CD4-positive, alpha-beta T cell (primary cell): ENCODE measurements around the gene SERGEF. TPM values are rescaled to one million over a fixed set of nuclear protein-coding genes. Genes with fewer than 3 reads are reported as not detected.

Experiments used
- ATAC-seq: fragments of 200-7000 bp; cut with Tn5 transposase; one replicate; pipeline ENCODE4 v1.10.0; 2022; ENCODE audit warnings: mild to moderate bottlenecking; ENCODE audit not compliant: poor library complexity
- CTCF ChIA-PET: fragments of 350-600 bp; sonication (Branson Sonifier 250); formaldehyde crosslinking; loops from one replicate; lab custom pipeline; 2021; ENCODE audit warnings: antibody characterized with exemption, inconsistent platforms; lab: Charles Lee
- POLR2A ChIA-PET: fragments of 350-600 bp; sonication (Branson Sonifier 250); formaldehyde crosslinking; loops from one replicate; lab custom pipeline; 2021; ENCODE audit warnings: antibody characterized with exemption, inconsistent platforms; lab: Charles Lee
- DNase-seq, 14 experiments: peaks; one replicate each; pipeline ENCODE4 v3.0.0-alpha.2; 2013 to 2020; ENCODE audit warnings: mixed read lengths in 2 of 14
- H3K27ac ChIP-seq, 2 donors: one replicate each; pipeline versions ENCODE4 v1.5.1 to v1.7.0; 2013; ENCODE audit warnings: low read length in 2 of 2, low read depth in 1 of 2, mild to moderate bottlenecking in 1 of 2
- H3K27me3 ChIP-seq, 2 experiments: 1 replicate in 1 of 2; 2 replicates in 1 of 2; pipeline versions ENCODE4 v1.6.1 to v1.7.0; 2013; ENCODE audit warnings: low read length in 2 of 2, control low read depth in 1 of 2, mild to moderate bottlenecking in 1 of 2, moderate library complexity in 1 of 2; ENCODE audit not compliant: insufficient read depth in 2 of 2, control insufficient read depth in 1 of 2
- H3K36me3 ChIP-seq: one replicate; pipeline ENCODE4 v1.6.1; 2013; ENCODE audit warnings: low read length, control low read depth; ENCODE audit not compliant: insufficient read depth
- H3K4me1 ChIP-seq: one replicate; pipeline ENCODE4 v1.6.1; 2013; ENCODE audit warnings: low read length, control low read depth; ENCODE audit not compliant: insufficient read depth
- H3K4me3 ChIP-seq: one replicate; pipeline ENCODE4 v1.5.1; 2013; ENCODE audit warnings: mild to moderate bottlenecking, low read length, moderate library complexity
- H3K9me3 ChIP-seq, 2 experiments: 1 replicate in 1 of 2; 2 replicates in 1 of 2; pipeline versions ENCODE4 v1.6.1 to v1.7.0; 2013; ENCODE audit warnings: low read length in 2 of 2, mild to moderate bottlenecking in 2 of 2, control low read depth in 1 of 2, moderate library complexity in 1 of 2; ENCODE audit not compliant: control insufficient read depth in 1 of 2, insufficient read depth in 1 of 2
- H3K27ac Mint-ChIP-seq: one replicate; pipeline ENCODE4 v1.8.0; 2020; ENCODE audit warnings: mixed read lengths
- H3K27me3 Mint-ChIP-seq: one replicate; pipeline ENCODE4 v1.8.0; 2021; ENCODE audit warnings: mixed read lengths
- H3K36me3 Mint-ChIP-seq: one replicate; pipeline ENCODE4 v1.8.0; 2021; ENCODE audit warnings: low read depth, mixed read lengths
- H3K4me1 Mint-ChIP-seq: one replicate; pipeline ENCODE4 v1.8.0; 2021; ENCODE audit warnings: low read depth, mixed read lengths
- H3K4me3 Mint-ChIP-seq: one replicate; pipeline ENCODE4 v1.8.0; 2020; ENCODE audit warnings: mild to moderate bottlenecking, mixed read lengths
- H3K9me3 Mint-ChIP-seq: one replicate; pipeline ENCODE4 v1.8.0; 2020; ENCODE audit warnings: mixed read lengths
- intact Hi-C, 2 experiments: fragments of 100-400 bp; cut with DNase I in 1 of 2; cut with micrococcal nuclease in 1 of 2; formaldehyde crosslinking; loops; one replicate each; pipeline versions ENCODE4 v1.15.1 to v1.9.0; 2023 to 2025; cut with DNase I, micrococcal nuclease
- total RNA-seq, 174 experiments: library from RNA in 2 of 174; stranded (reverse) in 2 of 174; gene quantifications; one replicate each; pipeline ENCODE4 v1.2.3 and lab custom pipeline; 2021 to 2026
- TF ChIP-seq, protein P1 (sequence below): fragments of 200-600 bp; IDR thresholded peaks from one replicate; pipeline ENCODE4 v1.8.0; 2022; ENCODE audit warnings: antibody characterized with exemption, mild to moderate bottlenecking

The SERGEF gene
- total RNA-seq, 2 experiments from 2014 or later: 35.2 to 37.1 TPM

- Histone ChIP-seq H3K36me3 (peaks cover 7% of the 10 kb centered on the region), H3K4me3 (no peak overlapping the region), H3K27ac (no peak overlapping the region), H3K4me1 (no peaks in the 10 kb centered on the region), H3K9me3 (no peaks in the 10 kb centered on the region), H3K27me3 (no peaks in the 10 kb centered on the region)
- TF ChIP-seq, protein P1, sequence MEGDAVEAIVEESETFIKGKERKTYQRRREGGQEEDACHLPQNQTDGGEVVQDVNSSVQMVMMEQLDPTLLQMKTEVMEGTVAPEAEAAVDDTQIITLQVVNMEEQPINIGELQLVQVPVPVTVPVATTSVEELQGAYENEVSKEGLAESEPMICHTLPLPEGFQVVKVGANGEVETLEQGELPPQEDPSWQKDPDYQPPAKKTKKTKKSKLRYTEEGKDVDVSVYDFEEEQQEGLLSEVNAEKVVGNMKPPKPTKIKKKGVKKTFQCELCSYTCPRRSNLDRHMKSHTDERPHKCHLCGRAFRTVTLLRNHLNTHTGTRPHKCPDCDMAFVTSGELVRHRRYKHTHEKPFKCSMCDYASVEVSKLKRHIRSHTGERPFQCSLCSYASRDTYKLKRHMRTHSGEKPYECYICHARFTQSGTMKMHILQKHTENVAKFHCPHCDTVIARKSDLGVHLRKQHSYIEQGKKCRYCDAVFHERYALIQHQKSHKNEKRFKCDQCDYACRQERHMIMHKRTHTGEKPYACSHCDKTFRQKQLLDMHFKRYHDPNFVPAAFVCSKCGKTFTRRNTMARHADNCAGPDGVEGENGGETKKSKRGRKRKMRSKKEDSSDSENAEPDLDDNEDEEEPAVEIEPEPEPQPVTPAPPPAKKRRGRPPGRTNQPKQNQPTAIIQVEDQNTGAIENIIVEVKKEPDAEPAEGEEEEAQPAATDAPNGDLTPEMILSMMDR: no peak
- DNase-seq (no peak), ATAC-seq (no peak)
- no peaks in the 10 kb centered on the region for H3K9me3 Mint-ChIP-seq
- H3K27ac Mint-ChIP-seq: no peak overlapping the region
- peaks cover 83% of the 10 kb centered on the region for H3K36me3 Mint-ChIP-seq
- ChIA-PET POLR2A (no interaction called here), CTCF (no interaction called here)
- no peaks in the 10 kb centered on the region for H3K27me3 Mint-ChIP-seq
- H3K4me3 Mint-ChIP-seq: no peak overlapping the region
- intact Hi-C loops: no loop called here
- peaks cover 4% of the 10 kb centered on the region for H3K4me1 Mint-ChIP-seq
Measured at GRCh38 chr11:17865765-17866428, 146.9 kb downstream of the SERGEF start.

DNA sequence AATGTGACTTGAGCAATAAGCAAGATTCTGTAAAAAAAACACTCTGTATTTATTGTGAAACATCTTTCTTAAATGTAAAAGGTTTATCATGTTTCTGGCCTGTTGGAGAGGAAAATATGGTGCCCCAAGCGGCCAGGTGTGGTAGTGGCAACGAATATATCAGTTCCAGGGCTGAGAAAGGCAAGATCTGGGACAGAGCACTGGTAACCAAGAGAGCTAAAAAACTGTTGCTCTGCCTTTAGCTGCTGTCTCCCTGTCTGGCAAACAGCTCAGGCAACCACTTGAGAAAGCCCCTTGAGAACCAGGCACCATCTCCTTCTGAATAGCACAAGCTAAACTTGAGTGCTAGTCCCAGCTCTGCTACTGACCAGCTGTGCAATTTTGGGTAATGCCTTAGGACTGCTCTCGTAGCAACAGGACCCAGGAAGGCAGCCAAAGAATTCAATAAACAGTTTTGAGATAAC lies 148.3 kb downstream of the SERGEF start:
- H3K27ac Mint-ChIP-seq: no peak overlapping the region
- DNase-seq (peak in 3 of 14 experiments; percentile 4 to 9 (median 4)), ATAC-seq (no peak)
- no peak overlapping the region for H3K4me3 ChIP-seq
- no peaks in the 10 kb centered on the region for H3K27me3 ChIP-seq
- no peak overlapping the region for H3K4me3 Mint-ChIP-seq
- POLR2A ChIA-PET: no interaction called here
- TF ChIP-seq, protein P1: no peak
- H3K9me3 Mint-ChIP-seq: no peaks in the 10 kb centered on the region
- H3K4me1 ChIP-seq: no peaks in the 10 kb centered on the region
- H3K36me3 Mint-ChIP-seq: peaks cover 80% of the 10 kb centered on the region
- intact Hi-C loops: no loop called here
- CTCF ChIA-PET: interaction anchor here (1.0 kb wide), 1 partner anchor 11 kb away, joined by 3 read pairs; no protein-coding TSS in a partner anchor
- H3K27ac ChIP-seq: no peak overlapping the region
- no peaks in the 10 kb centered on the region for H3K9me3 ChIP-seq
- H3K27me3 Mint-ChIP-seq: no peaks in the 10 kb centered on the region
- H3K4me1 Mint-ChIP-seq: peaks cover 4% of the 10 kb centered on the region
- H3K36me3 ChIP-seq: peaks cover 7% of the 10 kb centered on the region

- Histone ChIP-seq H3K27ac (no peak overlapping the region), H3K27me3 (no peaks in the 10 kb centered on the region), H3K36me3 (peaks cover 10% of the 10 kb centered on the region), H3K9me3 (no peaks in the 10 kb centered on the region), H3K4me1 (no peaks in the 10 kb centered on the region), H3K4me3 (no peak overlapping the region)
- H3K27me3 Mint-ChIP-seq: no peaks in the 10 kb centered on the region
- no peaks in the 10 kb centered on the region for H3K9me3 Mint-ChIP-seq
- H3K4me3 Mint-ChIP-seq: no peak overlapping the region
- H3K27ac Mint-ChIP-seq: no peak overlapping the region
- intact Hi-C loops: no loop called here
- DNase-seq (no peak), ATAC-seq (no peak)
- peaks cover 5% of the 10 kb centered on the region for H3K4me1 Mint-ChIP-seq
- ChIA-PET CTCF (no interaction called here), POLR2A (no interaction called here)
- TF ChIP-seq, protein P1: no peak
- H3K36me3 Mint-ChIP-seq: peaks cover 74% of the 10 kb centered on the region
Measured at GRCh38 chr11:17861036-17861755, 151.7 kb downstream of the SERGEF start.
